Astrocyte (in vitro differentiated cells and primary cell): ENCODE data around the gene OR9Q1. TPM values are rescaled to one million over a fixed set of nuclear protein-coding genes. Genes with fewer than 3 reads are reported as not detected.

Source experiments
- DNase-seq: peaks from one replicate; pipeline ENCODE4 v3.0.0-alpha.2; 2010; ENCODE audit warnings: low read depth
- FAIRE-seq: peaks from 2 replicates; lab custom pipeline; 2011; peaks lifted over from hg19 to GRCh38; lab: Jason Lieb, UNC
- H2AFZ ChIP-seq: 2 replicates; pipeline ENCODE4 v1.6.0; 2012; ENCODE audit warnings: low read depth, low read length, inconsistent platforms
- H3K27ac ChIP-seq: 2 replicates; pipeline ENCODE4 v1.5.1; 2011; ENCODE audit warnings: low read depth, low read length, inconsistent platforms
- H3K27me3 ChIP-seq: 2 replicates; pipeline ENCODE4 v1.6.0; 2011; ENCODE audit warnings: low read length, inconsistent platforms; ENCODE audit not compliant: insufficient read depth
- H3K36me3 ChIP-seq: 2 replicates; pipeline ENCODE4 v1.5.1; 2011; ENCODE audit warnings: low read length, inconsistent platforms; ENCODE audit not compliant: insufficient read depth
- H3K4me1 ChIP-seq: 2 replicates; pipeline ENCODE4 v1.5.1; 2011; ENCODE audit warnings: low read length, inconsistent platforms; ENCODE audit not compliant: insufficient read depth
- H3K4me2 ChIP-seq: 2 replicates; pipeline ENCODE4 v1.6.0; 2012; ENCODE audit warnings: low read length, inconsistent platforms
- H3K4me3 ChIP-seq: 2 replicates; pipeline ENCODE4 v1.5.1; 2011; ENCODE audit warnings: low read depth, mild to moderate bottlenecking, low read length, inconsistent platforms; ENCODE audit not compliant: insufficient read depth
- H3K79me2 ChIP-seq: 2 replicates; pipeline ENCODE4 v1.6.0; 2012; ENCODE audit warnings: mild to moderate bottlenecking, low read length, inconsistent platforms; ENCODE audit not compliant: insufficient read depth
- H3K9ac ChIP-seq: 2 replicates; pipeline ENCODE4 v1.6.0; 2012; ENCODE audit warnings: mild to moderate bottlenecking, low read length, inconsistent platforms
- H3K9me3 ChIP-seq: 2 replicates; pipeline ENCODE4 v1.5.1; 2012; ENCODE audit warnings: low read depth, mild to moderate bottlenecking, low read length, inconsistent platforms; ENCODE audit not compliant: insufficient read depth
- H4K20me1 ChIP-seq: 2 replicates; pipeline ENCODE4 v1.6.0; 2012; ENCODE audit warnings: low read length, inconsistent platforms; ENCODE audit not compliant: insufficient read depth
- H3K27ac Mint-ChIP-seq: one replicate; pipeline ENCODE4 v1.8.0; 2021; ENCODE audit warnings: mild to moderate bottlenecking, mixed read lengths; ENCODE audit not compliant: unreplicated experiment
- H3K27me3 Mint-ChIP-seq: one replicate; pipeline ENCODE4 v1.8.0; 2021; ENCODE audit warnings: low read depth, mixed read lengths; ENCODE audit not compliant: unreplicated experiment
- H3K36me3 Mint-ChIP-seq: one replicate; pipeline ENCODE4 v1.8.0; 2021; ENCODE audit warnings: low read depth, mixed read lengths; ENCODE audit not compliant: unreplicated experiment
- H3K4me1 Mint-ChIP-seq: one replicate; pipeline ENCODE4 v1.8.0; 2021; ENCODE audit warnings: low read depth, mixed read lengths; ENCODE audit not compliant: unreplicated experiment
- H3K4me3 Mint-ChIP-seq: one replicate; pipeline ENCODE4 v1.8.0; 2021; ENCODE audit warnings: mild to moderate bottlenecking, moderate library complexity, mixed read lengths; ENCODE audit not compliant: unreplicated experiment
- H3K9me3 Mint-ChIP-seq: one replicate; pipeline ENCODE4 v1.8.0; 2021; ENCODE audit warnings: mild to moderate bottlenecking, mixed read lengths; ENCODE audit not compliant: unreplicated experiment
- CTCF ChIP-seq: IDR thresholded peaks from 2 replicates; pipeline ENCODE4 v1.5.1; 2011; ENCODE audit warnings: low read depth, mild to moderate bottlenecking, inconsistent platforms, low read length, moderate library complexity; ENCODE audit not compliant: insufficient read depth
- EZH2 ChIP-seq: IDR thresholded peaks from 2 replicates; pipeline ENCODE4 v1.6.1; 2012; ENCODE audit warnings: mild to moderate bottlenecking, low read length, inconsistent platforms; ENCODE audit not compliant: insufficient read depth
- total RNA-seq: library from RNA; stranded (reverse); gene quantifications from 2 replicates; pipeline ENCODE4 v1.2.1, GENCODE V29; 2021

Gene OR9Q1
- total RNA-seq, 1 donor from 2014 or later: not detected

DNA sequence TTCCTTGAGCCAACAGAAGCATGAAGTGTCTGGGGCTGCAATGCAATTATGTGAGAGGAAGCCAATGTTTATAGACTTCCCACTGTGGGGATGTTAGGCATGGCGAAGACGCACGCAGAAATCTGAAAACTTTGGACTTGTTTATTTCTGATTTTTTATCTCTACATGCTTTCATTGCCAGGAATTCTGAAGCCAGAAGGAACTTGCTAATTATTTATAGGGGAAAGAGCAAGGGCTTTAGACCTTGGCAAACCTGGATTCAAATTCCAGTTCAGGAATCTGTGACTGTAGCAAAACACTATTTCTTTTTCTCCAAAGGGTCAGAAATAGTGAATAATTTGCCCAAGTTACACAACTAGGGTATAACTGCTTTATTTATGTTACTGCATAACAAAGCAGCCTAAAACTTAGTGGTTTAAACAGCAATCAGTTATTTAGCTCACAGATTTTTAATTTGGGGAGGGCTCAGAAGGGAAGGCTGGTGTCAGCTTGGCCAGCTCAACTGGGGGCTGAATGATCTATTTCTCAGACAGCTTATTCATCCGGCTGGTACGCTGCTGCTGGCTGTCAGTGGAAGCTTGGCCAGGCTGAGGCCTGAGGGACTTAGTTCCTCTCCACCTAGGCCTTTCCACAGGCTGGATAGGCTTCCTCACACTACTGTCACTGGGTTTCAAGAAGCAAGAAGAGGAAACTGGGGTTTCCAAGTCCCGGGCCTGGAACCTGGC, 5.2 kb downstream of the OR9Q1 start:
- no peak overlapping the region for H3K4me3 Mint-ChIP-seq
- Histone ChIP-seq H2AFZ (no peak overlapping the region), H4K20me1 (no peaks in the 10 kb centered on the region), H3K9me3 (no peaks in the 10 kb centered on the region), H3K27ac (no peak overlapping the region), H3K4me3 (no peak overlapping the region), H3K79me2 (no peaks in the 10 kb centered on the region), H3K36me3 (no peaks in the 10 kb centered on the region), H3K4me1 (no peaks in the 10 kb centered on the region), H3K27me3 (no peaks in the 10 kb centered on the region), H3K9ac (no peak overlapping the region), H3K4me2 (no peak overlapping the region)
- TF ChIP-seq CTCF: no peak
- no peak for TF ChIP-seq EZH2
- no peak for FAIRE-seq
- H3K4me1 Mint-ChIP-seq: no peaks in the 10 kb centered on the region
- no peak overlapping the region for H3K27ac Mint-ChIP-seq
- peak; percentile 60 for DNase-seq
- H3K27me3 Mint-ChIP-seq: no peaks in the 10 kb centered on the region
- no peaks in the 10 kb centered on the region for H3K36me3 Mint-ChIP-seq
- peaks cover 1% of the 10 kb centered on the region for H3K9me3 Mint-ChIP-seq

GRCh38 chr11:58030653-58031052, 7.0 kb downstream of the OR9Q1 start, which contains the start of gene OR6Q1:
TSS of gene OR6Q1 (plus strand) at chr11:58030953. CDS start at chr11:58030953, 0 bp downstream.
- H3K4me1 ChIP-seq: no peaks in the 10 kb centered on the region
- no peaks in the 10 kb centered on the region for H3K36me3 ChIP-seq
- TF ChIP-seq CTCF (no peak), EZH2 (no peak)
- H3K4me3 ChIP-seq: no peak within 1 kb of the TSS
- no peak within 1 kb of the TSS for H3K9ac ChIP-seq
- no peaks in the 10 kb centered on the region for H3K9me3 ChIP-seq
- H3K79me2 ChIP-seq: no peaks in the 10 kb centered on the region
- no peaks in the 10 kb centered on the region for H3K27me3 Mint-ChIP-seq
- H3K27ac Mint-ChIP-seq: no peak within 1 kb of the TSS
- no peak within 1 kb of the TSS for H2AFZ ChIP-seq
- H3K4me1 Mint-ChIP-seq: no peaks in the 10 kb centered on the region
- no peak for DNase-seq
- H3K36me3 Mint-ChIP-seq: no peaks in the 10 kb centered on the region
- no peaks in the 10 kb centered on the region for H3K27me3 ChIP-seq
- no peaks in the 10 kb centered on the region for H4K20me1 ChIP-seq
- no peak within 1 kb of the TSS for H3K4me2 ChIP-seq
- no peak within 1 kb of the TSS for H3K27ac ChIP-seq
- no peak for FAIRE-seq
- H3K9me3 Mint-ChIP-seq: peaks cover 1% of the 10 kb centered on the region
- H3K4me3 Mint-ChIP-seq: no peak within 1 kb of the TSS

DNA sequence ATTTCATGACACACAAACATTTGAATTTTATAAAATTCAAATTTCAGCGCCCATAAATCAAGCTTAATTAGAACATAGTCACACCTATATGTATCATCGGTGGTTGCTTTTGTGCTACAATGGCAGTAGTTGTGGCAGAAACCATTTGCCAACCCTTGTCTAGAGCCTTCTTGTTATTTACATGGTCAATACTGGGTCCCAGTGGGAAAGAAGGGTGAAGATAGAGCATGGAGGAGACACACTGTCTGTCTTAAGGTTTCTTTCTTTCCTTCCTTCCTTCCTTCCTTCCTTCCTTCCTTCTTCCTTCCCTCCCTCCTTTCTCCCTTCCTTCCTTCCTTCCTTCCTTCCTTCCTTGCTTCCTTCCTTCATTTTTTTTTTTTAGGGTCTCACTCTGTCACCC, 10.8 kb downstream of the OR9Q1 start:
- FAIRE-seq: no peak
- H3K27me3 ChIP-seq: no peaks in the 10 kb centered on the region
- H3K4me3 ChIP-seq: no peak overlapping the region
- no peaks in the 10 kb centered on the region for H3K36me3 ChIP-seq
- Mint-ChIP-seq H3K4me3 (no peak overlapping the region), H3K9me3 (peaks cover 1% of the 10 kb centered on the region), H3K27me3 (no peaks in the 10 kb centered on the region), H3K4me1 (no peaks in the 10 kb centered on the region), H3K27ac (no peak overlapping the region), H3K36me3 (no peaks in the 10 kb centered on the region)
- H2AFZ ChIP-seq: no peak overlapping the region
- TF ChIP-seq CTCF (no peak), EZH2 (no peak)
- no peaks in the 10 kb centered on the region for H4K20me1 ChIP-seq
- no peaks in the 10 kb centered on the region for H3K79me2 ChIP-seq
- no peaks in the 10 kb centered on the region for H3K9me3 ChIP-seq
- H3K4me1 ChIP-seq: no peaks in the 10 kb centered on the region
- H3K27ac ChIP-seq: no peak overlapping the region
- no peak for DNase-seq
- H3K9ac ChIP-seq: no peak overlapping the region
- no peak overlapping the region for H3K4me2 ChIP-seq
